K562 (cell line): ENCODE results near the gene ATP6V1F. TPM values are rescaled to one million over a fixed set of nuclear protein-coding genes. Genes with fewer than 3 reads are reported as not detected.

ENCODE experiments used
- ATAC-seq: fragments of 200-7000 bp; cut with Tn5 transposase; 3 replicates; pipeline ENCODE4 v1.9.1; 2020; ENCODE audit warnings: moderate library complexity
- BruUV-seq: library from RNA; stranded (reverse); fragments of 400-500 nt; replicated peaks from 2 replicates; lab custom pipeline; 2021; lab: Mats Ljungman, UMichigan
- CTCF ChIA-PET: fragments of 300-600 bp; formaldehyde crosslinking; extraction: SDS; loops from one replicate; lab custom pipeline; 2021; ENCODE audit warnings: low intra/inter-chr PET ratio; lab: Yijun Ruan, JAX
- POLR2A ChIA-PET: fragments of 300-600, 350-650 bp; sonication (Branson Sonifier 250); formaldehyde crosslinking; extraction: SDS; loops from one replicate; lab custom pipeline; 2021; ENCODE audit warnings: antibody characterized with exemption, inconsistent platforms; lab: Yijun Ruan, JAX
- DNase-seq, 4 experiments: peaks; one replicate each; pipeline versions ENCODE4 v3.0.0 to v3.0.0-alpha.2; 2011 to 2018; ENCODE audit warnings: low spot score in 3 of 4, mixed read lengths in 3 of 4; ENCODE audit errors: extremely low read depth in 1 of 4
- FAIRE-seq: peaks from 2 replicates; lab custom pipeline; 2011; peaks lifted over from hg19 to GRCh38; lab: Jason Lieb, UNC
- H2AFZ ChIP-seq: 2 replicates; pipeline ENCODE4 v1.6.0; 2011; ENCODE audit warnings: low read depth, low read length, control low read depth, inconsistent platforms
- H3K27ac ChIP-seq: fragments of 200-600 bp; 3 replicates; pipeline ENCODE4 v1.8.0; 2011; ENCODE audit warnings: low read depth, mild to moderate bottlenecking, control low read depth, inconsistent platforms, low read length, moderate library complexity, mixed read lengths; ENCODE audit errors: extremely low read depth
- H3K27me3 ChIP-seq, 2 experiments: fragments of 300-600 bp in 1 of 2; 2 replicates in 1 of 2; 3 replicates in 1 of 2; pipeline versions ENCODE4 v1.6.0 to v1.8.0; 2011; ENCODE audit warnings: inconsistent platforms in 2 of 2, low read length in 2 of 2, mild to moderate bottlenecking in 1 of 2, mixed read lengths in 1 of 2, moderate library complexity in 1 of 2; ENCODE audit not compliant: control insufficient read depth in 2 of 2, insufficient read depth in 2 of 2
- H3K36me3 ChIP-seq: fragments of 300-600 bp; 3 replicates; pipeline ENCODE4 v1.8.0; 2011; ENCODE audit warnings: mild to moderate bottlenecking, low read length, inconsistent platforms; ENCODE audit not compliant: control insufficient read depth, insufficient read depth
- H3K4me1 ChIP-seq, 2 experiments: fragments of 200-600 bp in 1 of 2; replicated peaks in 1 of 2; 2 replicates in 1 of 2; 3 replicates in 1 of 2; pipeline versions ENCODE4 v1.5.1 to v1.8.0; 2011; ENCODE audit warnings: inconsistent platforms in 2 of 2, low read length in 2 of 2, mild to moderate bottlenecking in 1 of 2, mixed read lengths in 1 of 2, moderate library complexity in 1 of 2; ENCODE audit not compliant: control insufficient read depth in 2 of 2, insufficient read depth in 2 of 2
- H3K4me2 ChIP-seq: 2 replicates; pipeline ENCODE4 v1.6.1; 2011; ENCODE audit warnings: low read length, control low read depth, inconsistent platforms, mixed read lengths; ENCODE audit not compliant: insufficient read depth
- H3K4me3 ChIP-seq: fragments of 200-600 bp; sonication (generic), shearing (Covaris generic); 2 replicates; pipeline ENCODE4 v1.5.1; 2016; ENCODE audit warnings: control low read depth, inconsistent platforms
- H3K79me2 ChIP-seq: fragments of 200-600 bp; 3 replicates; pipeline ENCODE4 v1.8.0; 2011; ENCODE audit warnings: low read length, inconsistent platforms; ENCODE audit not compliant: control insufficient read depth, insufficient read depth
- H3K9ac ChIP-seq, 2 experiments: 2 replicates each; pipeline versions ENCODE4 v1.6.0 to v1.6.1; 2011; ENCODE audit warnings: low read depth in 2 of 2, low read length in 2 of 2, control low read depth in 1 of 2, inconsistent platforms in 1 of 2, mild to moderate bottlenecking in 1 of 2, mixed read lengths in 1 of 2; ENCODE audit not compliant: insufficient read depth in 1 of 2
- H3K9me1 ChIP-seq: one replicate; pipeline ENCODE4 v1.6.0; 2011; ENCODE audit warnings: inconsistent platforms, mild to moderate bottlenecking, low read length, moderate library complexity; ENCODE audit not compliant: control insufficient read depth, insufficient read depth
- H3K9me3 ChIP-seq: replicated peaks from 2 replicates; pipeline ENCODE4 v1.5.1; 2011; ENCODE audit warnings: low read depth, low read length, inconsistent platforms; ENCODE audit not compliant: control insufficient read depth, insufficient read depth
- H4K20me1 ChIP-seq: replicated peaks from 2 replicates; pipeline ENCODE4 v1.6.1; 2011; ENCODE audit warnings: low read length, inconsistent platforms, mixed read lengths; ENCODE audit not compliant: control insufficient read depth, insufficient read depth
- ATF2 ChIP-seq: sonication (generic); formaldehyde crosslinking; IDR thresholded peaks from 2 replicates; pipeline ENCODE4 v1.8.1; 2022; ENCODE audit warnings: missing genetic modification reagents
- C11orf30 ChIP-seq: fragments of 450-650 bp; IDR thresholded peaks from 2 replicates; pipeline ENCODE4 v1.6.1; 2016; ENCODE audit warnings: low read depth, mild to moderate bottlenecking
- EHMT2 ChIP-seq: fragments of 450-650 bp; IDR thresholded peaks from 2 replicates; pipeline ENCODE4 v1.6.1; 2018; ENCODE audit warnings: antibody characterized with exemption
- EP400 ChIP-seq: fragments of 450-650 bp; IDR thresholded peaks from 2 replicates; pipeline ENCODE4 v1.6.1; 2017; ENCODE audit warnings: antibody characterized with exemption, mild to moderate bottlenecking, moderate library complexity
- ERF ChIP-seq: fragments of 450-650 bp; formaldehyde crosslinking; IDR thresholded peaks from 2 replicates; pipeline ENCODE4 v1.4.0; 2020; ENCODE audit warnings: mild to moderate bottlenecking, mixed read lengths
- ETV6 ChIP-seq, 3 experiments: fragments of 150-350 bp in 1 of 3; sonication (generic) in 1 of 3; formaldehyde crosslinking in 1 of 3; IDR thresholded peaks; 2 replicates each; pipeline versions ENCODE4 v1.6.1 to v1.8.0; 2014 to 2022; ENCODE audit warnings: borderline replicate concordance in 2 of 3, low read depth in 2 of 3, antibody characterized with exemption in 1 of 3, low read length in 1 of 3, mild to moderate bottlenecking in 1 of 3, missing genetic modification reagents in 1 of 3
- FOXA3 ChIP-seq, 2 experiments: fragments of 450-650 bp in 1 of 2; sonication (generic) in 1 of 2; formaldehyde crosslinking; IDR thresholded peaks in 1 of 2; conservative IDR thresholded peaks in 1 of 2; 2 replicates each; pipeline versions ENCODE4 v1.4.0 to v1.8.0; 2020 to 2022; ENCODE audit warnings: mild to moderate bottlenecking in 2 of 2, missing genetic modification reagents in 1 of 2
- FOXK1 ChIP-seq: sonication (generic); formaldehyde crosslinking; IDR thresholded peaks from 2 replicates; pipeline ENCODE4 v1.8.0; 2022; ENCODE audit warnings: missing genetic modification reagents, mild to moderate bottlenecking, borderline replicate concordance
- FOXP1 ChIP-seq: sonication (generic); formaldehyde crosslinking; IDR thresholded peaks from 2 replicates; pipeline ENCODE4 v1.8.0; 2022; ENCODE audit warnings: mild to moderate bottlenecking, missing genetic modification reagents
- FUS ChIP-seq: fragments of 200-400 bp; formaldehyde crosslinking; optimal IDR thresholded peaks from 2 replicates; pipeline ENCODE3; 2017; ENCODE audit warnings: low read depth, low read length
- GTF2B ChIP-seq: IDR thresholded peaks from 2 replicates; pipeline ENCODE4 v1.6.1; 2011; ENCODE audit not compliant: insufficient read length; ENCODE audit errors: extremely low read depth
- MAFF ChIP-seq: IDR thresholded peaks from 2 replicates; pipeline ENCODE4 v1.6.1; 2012; ENCODE audit warnings: low read length, improper control_type of control experiment
- POLR2AphosphoS2 ChIP-seq: IDR thresholded peaks from 2 replicates; pipeline ENCODE4 v1.6.1; 2012; ENCODE audit warnings: low read length, improper control_type of control experiment
- POU5F1 ChIP-seq: fragments of 150-350 bp; IDR thresholded peaks from 2 replicates; pipeline ENCODE4 v1.6.1; 2014; ENCODE audit warnings: borderline replicate concordance, low read length, low read depth, mild to moderate bottlenecking; ENCODE audit not compliant: partially characterized antibody
- RBM39 ChIP-seq: fragments of 200-400 bp; formaldehyde crosslinking; optimal IDR thresholded peaks from 2 replicates; pipeline ENCODE3; 2018; ENCODE audit warnings: low read depth, low read length
- SUPT5H ChIP-seq: fragments of 450-650 bp; IDR thresholded peaks from 2 replicates; pipeline ENCODE4 v1.6.1; 2016
- TAF7 ChIP-seq: fragments of 450-650 bp; IDR thresholded peaks from 2 replicates; pipeline ENCODE4 v1.6.1; 2016; ENCODE audit warnings: missing genetic modification characterization, missing compliant biosample characterization
- ZNF124 ChIP-seq: sonication (generic); formaldehyde crosslinking; IDR thresholded peaks from 2 replicates; pipeline ENCODE4 v1.8.1; 2022; ENCODE audit warnings: missing genetic modification reagents
- WGBS: fragments of 100-300 bp; shearing (Covaris generic); methylation state at CpG from one replicate; pipeline ENCODE4 v1.1.6; 2016; ENCODE audit warnings: low coverage, mixed read lengths; ENCODE audit not compliant: insufficient coverage; ENCODE audit errors: missing lambda C conversion rate; 5-methylcytosine and 5-hydroxymethylcytosine counted together
- in situ Hi-C: fragments of 300-500 bp; cut with MboI; formaldehyde crosslinking; loops from 4 replicates; pipeline ENCODE4 v1.15.0; 2018; ENCODE audit warnings: inconsistent platforms, mixed read lengths
- intact Hi-C: fragments of 100-400 bp; cut with micrococcal nuclease; formaldehyde crosslinking; loops from 2 replicates; pipeline ENCODE4 v1.14.2; 2022
- polyA plus RNA-seq, 8 experiments: library from polyadenylated mRNA; depleted of rRNA in 4 of 8; stranded (reverse) in 5 of 8; unstranded in 3 of 8; fragments of >200 nt; fragmentation: Nextera tagmentation in 2 of 8; fragmentation: Illumina TruSeq in 1 of 8; extraction: Ambion mirVana in 2 of 8; extraction: Trizol in 1 of 8; gene quantifications; 2 replicates each; pipeline versions ENCODE4 v1.2.1 to v1.2.3, GENCODE V29; 2011 to 2014; ENCODE audit warnings: inconsistent platforms in 1 of 8, missing spikeins in 1 of 8
- total RNA-seq, 7 experiments: library from RNA; depleted of rRNA in 6 of 7; stranded (reverse); fragments of >200 nt in 6 of 7; fragmentation: Illumina TruSeq in 2 of 7; extraction: Trizol in 2 of 7; gene quantifications; 2 replicates each; pipeline versions ENCODE4 v1.2.1 to v1.2.3, GENCODE V29; 2011 to 2021; ENCODE audit warnings: low replicate concordance in 1 of 7

ATP6V1F gene
- total and polyA plus RNA-seq, 9 of the 15 experiments (the other 6 are each of a cell fraction or from before 2014, with no cell fraction given): 206 to 1,123 (median 542) TPM

GRCh38 chr7:128815289-128815942 lies 47.2 kb upstream of the ATP6V1F start (continued):
- TF ChIP-seq FOXA3 (CRISPR knock-in tag; conservative IDR thresholded peaks at IDR 0.05 in 1 of 2, IDR thresholded peaks at IDR 0.05 in 1 of 2) (0 out of 4 replicates have a peak, but pooled peaks of 1 of the 2 experiments have one; percentile 20), C11orf30 (peak; percentile 98), GTF2B (no peak), SUPT5H (peak; percentile 34; the same call in 1 of the 2 replicates), MAFF (peak; percentile 90), EHMT2 (0 out of 2 replicates have a peak, but pooled peaks have one; percentile 10), TAF7 (no peak), POLR2AphosphoS2 (peak; percentile 36; the same call in 1 of the 2 replicates), ETV6 (IDR thresholded peaks at IDR 0.05; ENCODE audit: borderline replicate concordance in 1 of 2, low read depth in 2 of 2, low read length in 1 of 2) (peak; percentile 19 to 48; a peak in 1 of 4 replicates), ETV6 (CRISPR knock-in tag; IDR thresholded peaks at IDR 0.05; ENCODE audit: borderline replicate concordance) (no peak), ZNF124 (no peak)
- TF ChIP-seq, all 486 proteins: peak for 18

- Histone ChIP-seq H3K4me2 (no peak overlapping the region), H3K36me3 (no peaks in the 10 kb centered on the region), H4K20me1 (no peaks in the 10 kb centered on the region), H3K27me3 (no peaks in the 10 kb centered on the region), H3K79me2 (no peaks in the 10 kb centered on the region), H3K4me3 (no peak overlapping the region), H3K9me1 (peaks cover 3% of the 10 kb centered on the region), H3K9ac (no peak overlapping the region), H3K4me1 (peaks cover 8 to 17% of the 10 kb centered on the region in 2 experiments; a peak in 4 of 5 replicates), H3K27ac (no peak overlapping the region), H3K9me3 (no peaks in the 10 kb centered on the region), H2AFZ (no peak overlapping the region)
- DNase-seq (no peak), ATAC-seq (no peak), FAIRE-seq (no peak)
- CTCF ChIA-PET: no interaction called here
- no peak for TF ChIP-seq RBM39
- no peak for TF ChIP-seq FUS
- no peak for TF ChIP-seq POU5F1
- TF ChIP-seq MAFF: no peak
- TF ChIP-seq FOXK1 (CRISPR knock-in tag): no peak
- TF ChIP-seq ERF: 0 out of 2 replicates have a peak, but pooled peaks have one; percentile 50
- TF ChIP-seq FOXP1 (CRISPR knock-in tag): no peak
- TF ChIP-seq ATF2 (CRISPR knock-in tag): no peak
- no peak for TF ChIP-seq EP400
- in situ Hi-C loops (no loop called here), intact Hi-C loops (no loop called here)
- 63% methylated on average over 3 of the region's 3 CpGs for WGBS
- POLR2A ChIA-PET: interaction anchor here (0.6 to 6.8 kb wide), 5 partner anchors 9 to 79 kb away, joined by 3 to 39 read pairs (median 14); partner anchors contain the start of gene CALU
- no TSS peak for BruUV-seq
These were observed 44.0 kb upstream of the ATP6V1F start for GRCh38 chr7:128818694-128819093.
